Cardiac fibroblast (primary cell): Measurements from ENCODE around the gene DXO.

Experiments
- DNase-seq, 2 donors: peaks; one replicate each; pipeline versions ENCODE4 v3.0.0 to v3.0.0-alpha.2; 2010; ENCODE audit warnings: low read depth in 2 of 2
- H3K4me3 ChIP-seq, 2 donors: replicated peaks in 1 of 2; 1 replicate in 1 of 2; 2 replicates in 1 of 2; pipeline ENCODE4 v1.5.1; 2011; ENCODE audit warnings: low read depth in 2 of 2, low read length in 2 of 2, mild to moderate bottlenecking in 2 of 2, moderate library complexity in 1 of 2
- CTCF ChIP-seq: IDR thresholded peaks from one replicate; pipeline ENCODE4 v1.5.1; 2011; ENCODE audit warnings: low read depth, mild to moderate bottlenecking, low read length, inconsistent platforms

The DXO gene

GRCh38 chr6:31972709-31973350 lies 892 bp upstream of the DXO start:
- peak overlapping the region; percentile 81 to 87 for H3K4me3 ChIP-seq
- peak; percentile 54 to 72 for DNase-seq
- TF ChIP-seq CTCF, result no peak

GRCh38 chr6:31971279-31971992 lies 502 bp downstream of the DXO start:
- peak overlapping the region; percentile 81 to 87 for H3K4me3 ChIP-seq
- DNase-seq, result no peak
- no peak for TF ChIP-seq CTCF

- peak overlapping the region; percentile 81 to 87 for H3K4me3 ChIP-seq
- no peak for TF ChIP-seq CTCF
- no peak for DNase-seq
Measured at GRCh38 chr6:31970604-31971271, 1.2 kb downstream of the DXO start.

GRCh38 chr6:31969712-31970603 lies 2.0 kb downstream of the DXO start:
- H3K4me3 ChIP-seq, result peak overlapping the region in 1 of 2 donors; percentile 81
- no peak for TF ChIP-seq CTCF
- DNase-seq, result peak in 1 of 2 donors; percentile 43

GRCh38 chr6:31968791-31969711 lies 2.9 kb downstream of the DXO start:
- no peak for DNase-seq
- TF ChIP-seq CTCF, result no peak
- no peak overlapping the region for H3K4me3 ChIP-seq
